H1 (cell line): ENCODE results near the gene NMNAT3. TPM values are rescaled to one million over a fixed set of nuclear protein-coding genes. Genes with fewer than 3 reads are reported as not detected.

Experiments
- CTCF ChIA-PET: fragments of 300-600 bp; sonication (Branson Sonifier 250); formaldehyde crosslinking; loops from one replicate; lab custom pipeline; 2021; ENCODE audit not compliant: partially characterized antibody; lab: Charles Lee
- POLR2A ChIA-PET: fragments of 300-600 bp; sonication (Branson Sonifier 250); formaldehyde crosslinking; loops from one replicate; lab custom pipeline; 2021; ENCODE audit warnings: inconsistent platforms; ENCODE audit not compliant: partially characterized antibody; lab: Charles Lee
- DNase-seq, 2 experiments: peaks; one replicate each; pipeline versions ENCODE4 v3.0.0 to v3.0.0-alpha.2; 2010 to 2022; ENCODE audit warnings: low spot score in 2 of 2, low read depth in 1 of 2, mixed read lengths in 1 of 2
- FAIRE-seq: peaks from 2 replicates; lab custom pipeline; 2011; peaks lifted over from hg19 to GRCh38; lab: Jason Lieb, UNC
- H2AFZ ChIP-seq: 2 replicates; pipeline ENCODE4 v1.8.1; 2012; ENCODE audit warnings: low read length, inconsistent platforms
- H2AK5ac ChIP-seq: 2 replicates; pipeline ENCODE4 v1.6.1; 2013; ENCODE audit warnings: low read depth, low read length
- H2BK120ac ChIP-seq: replicated peaks from 2 replicates; pipeline ENCODE3; 2013; ENCODE audit warnings: low read depth, low read length, inconsistent platforms
- H2BK12ac ChIP-seq: 2 replicates; pipeline ENCODE4 v1.6.1; 2013; ENCODE audit warnings: low read depth, low read length
- H2BK15ac ChIP-seq: 2 replicates; pipeline ENCODE4 v1.6.1; 2013; ENCODE audit warnings: low read length
- H2BK20ac ChIP-seq: 2 replicates; pipeline ENCODE4 v1.6.1; 2013; ENCODE audit warnings: low read length
- H2BK5ac ChIP-seq: 2 replicates; pipeline ENCODE4 v1.6.1; 2013; ENCODE audit warnings: low read depth, low read length
- H3K14ac ChIP-seq: 2 replicates; pipeline ENCODE4 v1.6.1; 2013; ENCODE audit warnings: inconsistent platforms; ENCODE audit not compliant: insufficient read length
- H3K18ac ChIP-seq: 2 replicates; pipeline ENCODE4 v1.6.1; 2013; ENCODE audit warnings: low read length; ENCODE audit errors: extremely low read depth
- H3K23ac ChIP-seq: 2 replicates; pipeline ENCODE4 v1.6.1; 2013; ENCODE audit warnings: inconsistent platforms; ENCODE audit not compliant: insufficient read length
- H3K23me2 ChIP-seq: 2 replicates; pipeline ENCODE4 v1.6.1; 2013; ENCODE audit warnings: low read depth, low read length
- H3K27ac ChIP-seq: 2 replicates; pipeline ENCODE4 v1.6.1; 2011; ENCODE audit warnings: low read depth, low read length, inconsistent platforms
- H3K27me3 ChIP-seq, 4 experiments: replicated peaks in 1 of 4; 1 replicate in 1 of 4; 2 replicates in 3 of 4; pipeline versions ENCODE4 v1.6.1 to v1.8.1; 2011 to 2013; ENCODE audit warnings: low read length in 3 of 4, mild to moderate bottlenecking in 3 of 4, inconsistent platforms in 2 of 4, mixed read lengths in 2 of 4, moderate library complexity in 1 of 4; ENCODE audit not compliant: control insufficient read depth in 3 of 4, insufficient read depth in 3 of 4; ENCODE audit errors: extremely low read depth in 1 of 4
- H3K36me3 ChIP-seq, 4 experiments: 2 replicates each; pipeline versions ENCODE4 v1.6.1 to v1.8.1; 2011 to 2013; ENCODE audit warnings: mild to moderate bottlenecking in 4 of 4, low read length in 3 of 4, moderate library complexity in 2 of 4, control low read depth in 1 of 4, inconsistent platforms in 1 of 4; ENCODE audit not compliant: insufficient read depth in 4 of 4, control insufficient read depth in 2 of 4
- H3K4ac ChIP-seq: replicated peaks from 2 replicates; pipeline ENCODE3; 2013; ENCODE audit warnings: low read length, low read depth, mixed read lengths, inconsistent platforms; ENCODE audit not compliant: insufficient read length
- H3K4me1 ChIP-seq, 4 experiments: replicated peaks in 1 of 4; 1 replicate in 1 of 4; 2 replicates in 3 of 4; pipeline versions ENCODE4 v1.6.1 to v1.8.1; 2011 to 2013; ENCODE audit warnings: low read length in 3 of 4, inconsistent platforms in 2 of 4, mixed read lengths in 1 of 4; ENCODE audit not compliant: insufficient read depth in 4 of 4, control insufficient read depth in 3 of 4
- H3K4me2 ChIP-seq, 2 experiments: 2 replicates each; pipeline versions ENCODE4 v1.6.1 to v1.8.1; 2011 to 2013; ENCODE audit warnings: low read depth in 2 of 2, low read length in 2 of 2, control low read depth in 1 of 2, inconsistent platforms in 1 of 2, mild to moderate bottlenecking in 1 of 2; ENCODE audit not compliant: insufficient read depth in 1 of 2
- H3K4me3 ChIP-seq, 4 experiments: fragments of 200-600, 300-600 bp in 1 of 4; sonication (generic), shearing (Covaris generic), sonication (Bioruptor Twin) in 1 of 4; 2 replicates each; pipeline versions ENCODE4 v1.5.1 to v1.8.1; 2011 to 2016; ENCODE audit warnings: low read length in 4 of 4, low read depth in 3 of 4, control low read depth in 2 of 4, inconsistent platforms in 2 of 4, mild to moderate bottlenecking in 2 of 4, mixed read lengths in 1 of 4, moderate library complexity in 1 of 4; ENCODE audit not compliant: insufficient read depth in 2 of 4; ENCODE audit errors: extremely low read depth in 1 of 4
- H3K56ac ChIP-seq: replicated peaks from 2 replicates; pipeline ENCODE3; 2013; ENCODE audit warnings: low read depth, mild to moderate bottlenecking, mixed read lengths, low read length, inconsistent platforms; ENCODE audit not compliant: insufficient read length
- H3K79me1 ChIP-seq: 2 replicates; pipeline ENCODE4 v1.6.1; 2013; ENCODE audit warnings: low read depth, low read length, control low read depth
- H3K79me2 ChIP-seq, 2 experiments: 2 replicates each; pipeline versions ENCODE4 v1.6.1 to v1.8.1; 2012 to 2013; ENCODE audit warnings: low read length in 2 of 2, mild to moderate bottlenecking in 2 of 2, inconsistent platforms in 1 of 2; ENCODE audit not compliant: insufficient read depth in 2 of 2, control insufficient read depth in 1 of 2
- H3K9ac ChIP-seq, 4 experiments: replicated peaks in 1 of 4; 1 replicate in 1 of 4; 2 replicates in 3 of 4; pipeline versions ENCODE4 v1.6.1 to v1.8.1; 2011 to 2013; ENCODE audit warnings: low read depth in 3 of 4, low read length in 3 of 4, control low read depth in 2 of 4, mild to moderate bottlenecking in 2 of 4, moderate library complexity in 2 of 4, inconsistent platforms in 1 of 4; ENCODE audit errors: extremely low read depth in 1 of 4
- H3K9me3 ChIP-seq, 2 experiments: 2 replicates each; pipeline versions ENCODE4 v1.6.1 to v1.8.1; 2012 to 2013; ENCODE audit warnings: mild to moderate bottlenecking in 2 of 2, moderate library complexity in 2 of 2, control low read depth in 1 of 2, inconsistent platforms in 1 of 2, low read depth in 1 of 2, low read length in 1 of 2, mixed read lengths in 1 of 2; ENCODE audit not compliant: insufficient read depth in 2 of 2
- H4K20me1 ChIP-seq, 2 experiments: replicated peaks in 1 of 2; 2 replicates each; pipeline versions ENCODE3 to v1.8.1; 2011 to 2013; ENCODE audit warnings: inconsistent platforms in 2 of 2, low read length in 2 of 2, mild to moderate bottlenecking in 1 of 2; ENCODE audit not compliant: insufficient read depth in 2 of 2, control insufficient read depth in 1 of 2
- H4K5ac ChIP-seq: 2 replicates; pipeline ENCODE4 v1.6.1; 2013; ENCODE audit warnings: low read length, low read depth, mixed read lengths, inconsistent platforms; ENCODE audit not compliant: insufficient read length
- H4K8ac ChIP-seq: 2 replicates; pipeline ENCODE4 v1.8.0; 2013; ENCODE audit warnings: mild to moderate bottlenecking, moderate library complexity, low read length, inconsistent platforms; ENCODE audit not compliant: insufficient read depth; ENCODE audit errors: extremely low read depth
- H4K91ac ChIP-seq: replicated peaks from 2 replicates; pipeline ENCODE3; 2013; ENCODE audit warnings: low read length, mixed read lengths, inconsistent platforms; ENCODE audit not compliant: insufficient read length
- MAFK ChIP-seq: IDR thresholded peaks from 2 replicates; pipeline ENCODE4 v1.6.1; 2012; ENCODE audit warnings: low read depth, mild to moderate bottlenecking, improper control_type of control experiment, low read length
- RAD21 ChIP-seq, 2 experiments: IDR thresholded peaks in 1 of 2; conservative IDR thresholded peaks in 1 of 2; 2 replicates each; pipeline ENCODE4 v1.6.1; 2011; ENCODE audit warnings: low read depth in 2 of 2, low read length in 2 of 2, improper control_type of control experiment in 1 of 2, inconsistent platforms in 1 of 2, mild to moderate bottlenecking in 1 of 2, moderate library complexity in 1 of 2
- TEAD4 ChIP-seq: IDR thresholded peaks from 2 replicates; pipeline ENCODE4 v1.6.1; 2012; ENCODE audit warnings: low read depth, low read length, inconsistent platforms, mixed read lengths
- WGBS, 2 experiments: shearing (Covaris generic) in 1 of 2; methylation state at CpG; one replicate each; pipeline versions ENCODE4 v1.1.6 to v1.1.7; 2013 to 2015; ENCODE audit warnings: low lambda C conversion rate in 2 of 2, mixed read lengths in 2 of 2, inconsistent platforms in 1 of 2, low coverage in 1 of 2, missing lambda C conversion rate in 1 of 2; ENCODE audit not compliant: insufficient replicate concordance in 2 of 2, insufficient coverage in 1 of 2, insufficient read length in 1 of 2; ENCODE audit errors: extremely low coverage in 1 of 2, missing lambda C conversion rate in 1 of 2; 5-methylcytosine and 5-hydroxymethylcytosine counted together
- polyA plus RNA-seq, 7 experiments: library from polyadenylated mRNA; depleted of rRNA in 3 of 7; stranded (reverse) in 5 of 7; unstranded in 2 of 7; fragments of >200 nt in 5 of 7; fragments of 200-250 nt in 2 of 7; gene quantifications; 1 replicate in 5 of 7; 2 replicates in 1 of 7; 4 replicates in 1 of 7; pipeline versions ENCODE4 v1.2.1 to v1.2.3, GENCODE V29; 2011 to 2013; ENCODE audit warnings: missing spikeins in 2 of 7, mixed read lengths in 2 of 7
- total RNA-seq: library from RNA; stranded (reverse); fragmentation: NEBNext Ultra II Directional; extraction: Animal tissue kit (Norgen Biotek cat#: 25700); gene quantifications from 2 replicates; pipeline ENCODE4 v1.2.1, GENCODE V29; 2021
- TF ChIP-seq, protein P1 (sequence below), 3 experiments: IDR thresholded peaks; 1 replicate in 2 of 3; 2 replicates in 1 of 3; pipeline versions ENCODE4 v1.5.1 to v1.6.1; 2011; ENCODE audit warnings: low read length in 3 of 3, mild to moderate bottlenecking in 3 of 3, inconsistent platforms in 2 of 3, low read depth in 1 of 3, moderate library complexity in 1 of 3; ENCODE audit not compliant: insufficient read depth in 1 of 3; ENCODE audit errors: control extremely low read depth in 1 of 3

NMNAT3 gene
- total and polyA plus RNA-seq, 2 of the 8 experiments (the other 6 are each of a cell fraction or from before 2014, with no cell fraction given), result 4.2 to 4.3 TPM

DNA sequence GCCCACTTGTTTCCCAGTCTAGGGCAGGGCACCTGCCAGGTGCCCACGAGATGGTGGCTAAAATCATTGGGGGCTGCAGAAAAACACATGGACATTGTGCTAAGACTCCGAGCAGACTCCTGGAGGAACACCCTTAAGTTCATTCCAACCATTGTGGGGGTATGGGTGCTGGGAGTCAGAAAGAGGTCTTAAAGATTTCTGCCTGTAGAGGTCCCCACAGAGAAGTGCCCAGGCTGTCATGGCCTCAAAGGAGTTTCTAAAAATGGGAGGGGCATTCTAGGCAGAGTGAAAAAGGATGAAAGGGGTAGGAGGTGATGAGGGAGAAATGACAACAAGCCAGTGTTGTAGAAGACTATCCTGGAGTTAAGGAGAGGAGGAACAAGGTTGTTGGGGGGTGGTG lies 155.4 kb downstream of the NMNAT3 start:
- peak in 1 of 2 experiments; percentile 42 for DNase-seq
- Histone ChIP-seq H3K18ac (no peak overlapping the region), H4K8ac (no peak overlapping the region), H3K79me1 (no peaks in the 10 kb centered on the region), H2AK5ac (no peak overlapping the region), H3K9ac (no peak overlapping the region), H4K20me1 (no peaks in the 10 kb centered on the region), H3K4me1 (peaks cover 0 to 9% (median 6%) of the 10 kb centered on the region in 4 experiments; a peak in 4 of 7 replicates), H4K5ac (no peak overlapping the region), H3K79me2 (no peaks in the 10 kb centered on the region), H3K27me3 (peaks cover 0 to 4% (median 0%) of the 10 kb centered on the region in 4 experiments; a peak in 3 of 7 replicates), H3K56ac (no peak overlapping the region), H3K9me3 (no peaks in the 10 kb centered on the region), H3K23me2 (no peaks in the 10 kb centered on the region), H3K36me3 (no peaks in the 10 kb centered on the region), H3K4me2 (no peak overlapping the region), H2BK20ac (no peak overlapping the region), H2BK120ac (no peak overlapping the region), H2AFZ (no peak overlapping the region), H2BK12ac (no peak overlapping the region), H3K4ac (no peak overlapping the region), H3K23ac (no peak overlapping the region), H3K14ac (no peak overlapping the region), H4K91ac (no peak overlapping the region), H2BK15ac (no peak overlapping the region), H3K4me3 (no peak overlapping the region), H2BK5ac (no peak overlapping the region), H3K27ac (no peak overlapping the region)
- POLR2A ChIA-PET, result interaction anchor here (1.2 to 1.8 kb wide), 3 partner anchors 11 to 37 kb away, joined by 3 to 8 read pairs (median 5); partner anchors contain the start of gene RBP1
- no peak for FAIRE-seq
- WGBS, 2 experiments, result 33% methylated on average over 2 of the region's 2 CpGs; no CpG with 5 or more reads in 1 of the 2 experiments
- CTCF ChIA-PET, result interaction anchor here (0.7 to 8.5 kb wide), 22 partner anchors 10 to 152 kb away, joined by 3 to 95 read pairs (median 4); partner anchors contain the start of gene RBP2
- TF ChIP-seq RAD21 (IDR thresholded peaks at IDR 0.05 in 1 of 2, conservative IDR thresholded peaks at IDR 0.05 in 1 of 2; ENCODE audit: low read depth in 2 of 2, low read length in 2 of 2) (peak; percentile 19 to 43; a peak in 2 of 4 replicates), TEAD4 (0 out of 2 replicates have a peak, but pooled peaks have one; percentile 48), MAFK (no peak)
- TF ChIP-seq, protein P1, sequence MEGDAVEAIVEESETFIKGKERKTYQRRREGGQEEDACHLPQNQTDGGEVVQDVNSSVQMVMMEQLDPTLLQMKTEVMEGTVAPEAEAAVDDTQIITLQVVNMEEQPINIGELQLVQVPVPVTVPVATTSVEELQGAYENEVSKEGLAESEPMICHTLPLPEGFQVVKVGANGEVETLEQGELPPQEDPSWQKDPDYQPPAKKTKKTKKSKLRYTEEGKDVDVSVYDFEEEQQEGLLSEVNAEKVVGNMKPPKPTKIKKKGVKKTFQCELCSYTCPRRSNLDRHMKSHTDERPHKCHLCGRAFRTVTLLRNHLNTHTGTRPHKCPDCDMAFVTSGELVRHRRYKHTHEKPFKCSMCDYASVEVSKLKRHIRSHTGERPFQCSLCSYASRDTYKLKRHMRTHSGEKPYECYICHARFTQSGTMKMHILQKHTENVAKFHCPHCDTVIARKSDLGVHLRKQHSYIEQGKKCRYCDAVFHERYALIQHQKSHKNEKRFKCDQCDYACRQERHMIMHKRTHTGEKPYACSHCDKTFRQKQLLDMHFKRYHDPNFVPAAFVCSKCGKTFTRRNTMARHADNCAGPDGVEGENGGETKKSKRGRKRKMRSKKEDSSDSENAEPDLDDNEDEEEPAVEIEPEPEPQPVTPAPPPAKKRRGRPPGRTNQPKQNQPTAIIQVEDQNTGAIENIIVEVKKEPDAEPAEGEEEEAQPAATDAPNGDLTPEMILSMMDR (IDR thresholded peaks at IDR 0.05; ENCODE audit: control extremely low read depth in 1 of 3, insufficient read depth in 1 of 3, low read depth in 1 of 3, low read length in 3 of 3), result peak in 2 of 3 experiments; percentile 44 to 48; a peak in 3 of 4 replicates
